SU-DHL-6 (cell line): ENCODE results near the gene DIPK1B.
A peak's percentile ranks its signal among the peaks of the same experiment; 100 is the strongest.

ENCODE experiments used
- H2AFZ ChIP-seq: fragments of 200-600 bp; sonication (generic); 2 replicates; pipeline ENCODE4 v1.6.1; 2014; ENCODE audit warnings: low read depth, mild to moderate bottlenecking, moderate library complexity, mixed read lengths, antibody characterized with exemption, low read length; ENCODE audit not compliant: severe bottlenecking
- H3F3A ChIP-seq: fragments of 200-600 bp; shearing (Covaris generic); 2 replicates; pipeline ENCODE4 v1.6.0; 2016; ENCODE audit warnings: antibody characterized with exemption, mild to moderate bottlenecking; ENCODE audit not compliant: insufficient read depth
- H3K27ac ChIP-seq: fragments of 200-600 bp; sonication (generic); 2 replicates; pipeline ENCODE4 v1.5.1; 2016; ENCODE audit warnings: low read depth, mild to moderate bottlenecking, low read length, moderate library complexity, mixed read lengths
- H3K27me3 ChIP-seq: fragments of 200-600 bp; sonication (generic), shearing (Covaris generic); 2 replicates; pipeline ENCODE4 v1.6.0; 2014; ENCODE audit warnings: mild to moderate bottlenecking, low read length
- H3K36me3 ChIP-seq: fragments of 200-600 bp; sonication (generic); 2 replicates; pipeline ENCODE4 v1.6.1; 2014; ENCODE audit warnings: mild to moderate bottlenecking, low read length, mixed read lengths
- H3K4me2 ChIP-seq: fragments of 300-600, 200-600 bp; shearing (Covaris generic), sonication (generic); 2 replicates; pipeline ENCODE4 v1.6.0; 2014; ENCODE audit warnings: low read length, low read depth, mild to moderate bottlenecking; ENCODE audit not compliant: poor library complexity, severe bottlenecking
- H3K4me3 ChIP-seq: fragments of 200-600 bp; sonication (generic); 2 replicates; pipeline ENCODE4 v1.5.1; 2014; ENCODE audit warnings: antibody characterized with exemption, low read length, mild to moderate bottlenecking, mixed read lengths; ENCODE audit not compliant: insufficient read depth, poor library complexity, severe bottlenecking
- H3K79me2 ChIP-seq: fragments of 200-600 bp; sonication (generic); 2 replicates; pipeline ENCODE4 v1.6.1; 2014; ENCODE audit warnings: mild to moderate bottlenecking, low read length, moderate library complexity; ENCODE audit not compliant: insufficient read depth
- H3K9ac ChIP-seq: fragments of 200-600 bp; sonication (generic); 2 replicates; pipeline ENCODE4 v1.7.0; 2014; ENCODE audit warnings: mild to moderate bottlenecking, low read length
- H3K9me2 ChIP-seq: fragments of 200-600 bp; sonication (generic); replicated peaks from 2 replicates; pipeline ENCODE4 v1.6.1; 2014; ENCODE audit warnings: low read length; ENCODE audit not compliant: insufficient read depth
- H3K9me3 ChIP-seq: fragments of 200-600 bp; sonication (generic); 2 replicates; pipeline ENCODE4 v1.6.1; 2014; ENCODE audit warnings: low read length, mixed read lengths; ENCODE audit not compliant: insufficient read depth
- H4K20me1 ChIP-seq: fragments of 200-600 bp; sonication (generic); 2 replicates; pipeline ENCODE4 v1.6.1; 2014; ENCODE audit warnings: low read depth, mild to moderate bottlenecking, antibody characterized with exemption, low read length, moderate library complexity, mixed read lengths
- CTCF ChIP-seq: fragments of 200-600 bp; sonication (generic); IDR thresholded peaks from one replicate; pipeline ENCODE4 v1.5.1; 2017; ENCODE audit warnings: antibody characterized with exemption, mild to moderate bottlenecking, low read length, moderate library complexity; ENCODE audit not compliant: insufficient read depth, poor library complexity, severe bottlenecking
- EZH2phosphoT487 ChIP-seq: fragments of 200-600 bp; sonication (generic), shearing (Covaris generic); conservative IDR thresholded peaks from 2 replicates; pipeline ENCODE4 v1.6.1; 2018; ENCODE audit warnings: mild to moderate bottlenecking, antibody characterized with exemption, low read length, moderate library complexity, mixed read lengths

The DIPK1B gene

GRCh38 chr9:136771907-136772415, 59.6 kb downstream of the DIPK1B start:
- Histone ChIP-seq H2AFZ (no peak overlapping the region), H3K9me3 (peaks cover 5% of the 10 kb centered on the region; the same call in 1 of the 2 replicates), H3F3A (peaks cover 6% of the 10 kb centered on the region), H3K4me2 (no peak overlapping the region), H3K79me2 (no peaks in the 10 kb centered on the region), H3K27ac (no peak overlapping the region), H3K4me3 (no peak overlapping the region), H3K36me3 (no peaks in the 10 kb centered on the region), H3K9ac (no peak overlapping the region), H3K27me3 (no peaks in the 10 kb centered on the region), H3K9me2 (no peaks in the 10 kb centered on the region), H4K20me1 (no peaks in the 10 kb centered on the region)
- no peak for TF ChIP-seq EZH2phosphoT487
- TF ChIP-seq CTCF: no peak

GRCh38 chr9:136773386-136774044, 61.1 kb downstream of the DIPK1B start:
- no peak overlapping the region for H3K4me3 ChIP-seq
- no peaks in the 10 kb centered on the region for H3F3A ChIP-seq
- H2AFZ ChIP-seq: peak overlapping the region; percentile 13
- TF ChIP-seq EZH2phosphoT487: no peak
- TF ChIP-seq CTCF: no peak
- no peaks in the 10 kb centered on the region for H4K20me1 ChIP-seq
- no peaks in the 10 kb centered on the region for H3K79me2 ChIP-seq
- H3K27ac ChIP-seq: no peak overlapping the region
- no peak overlapping the region for H3K9ac ChIP-seq
- H3K36me3 ChIP-seq: no peaks in the 10 kb centered on the region
- H3K9me2 ChIP-seq: no peaks in the 10 kb centered on the region
- peaks cover 5% of the 10 kb centered on the region; the same call in 1 of the 2 replicates for H3K9me3 ChIP-seq
- H3K4me2 ChIP-seq: no peak overlapping the region
- no peaks in the 10 kb centered on the region for H3K27me3 ChIP-seq
